Inferior parietal cortex (tissue), 1 donor: Measurements from ENCODE around the gene NLN.
A peak's percentile ranks its signal among the peaks of the same experiment; 100 is the strongest.
"Not testable (repeated sequence)": the region's sequence is repeated elsewhere in the genome, so short reads cannot be mapped to it uniquely, and the experiment has no call there.

Source experiments
- DNase-seq: peaks from one replicate; pipeline ENCODE4 v3.0.0-alpha.2; 2016; ENCODE audit errors: extremely low spot score

Gene NLN

GRCh38 chr5:65832152-65832551 lies 110.1 kb downstream of the NLN start:
- no peak for DNase-seq

DNA sequence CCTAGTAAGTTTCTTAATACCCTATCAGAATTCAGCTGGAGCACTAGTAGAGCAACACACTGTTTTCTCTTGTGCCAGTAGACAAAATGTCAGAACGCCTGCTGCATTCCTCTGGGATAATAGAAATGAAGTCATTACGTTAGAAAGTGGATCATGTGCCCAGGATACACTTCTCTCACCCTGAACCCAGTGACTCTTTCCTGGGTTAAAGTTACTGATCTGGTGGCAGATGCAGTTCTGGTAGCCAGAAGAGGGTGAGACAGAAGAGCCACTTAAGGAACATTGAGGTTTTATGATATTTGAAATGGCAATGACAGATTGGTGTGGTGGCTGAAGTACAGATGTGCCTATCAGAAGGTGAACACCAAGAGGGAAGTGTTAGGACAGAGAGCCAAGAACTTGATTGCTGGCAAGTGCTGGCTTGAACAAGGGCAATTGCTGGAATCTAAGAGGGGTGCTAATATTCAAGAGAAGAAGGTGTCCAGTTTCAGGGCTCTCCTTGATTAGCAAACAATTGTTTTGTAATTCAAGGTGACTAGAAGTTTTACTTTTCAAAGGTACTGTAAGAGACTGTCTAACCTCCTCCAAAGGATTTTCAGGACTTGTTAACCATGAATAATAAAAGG lies 110.7 kb downstream of the NLN start:
- DNase-seq = no peak

DNA sequence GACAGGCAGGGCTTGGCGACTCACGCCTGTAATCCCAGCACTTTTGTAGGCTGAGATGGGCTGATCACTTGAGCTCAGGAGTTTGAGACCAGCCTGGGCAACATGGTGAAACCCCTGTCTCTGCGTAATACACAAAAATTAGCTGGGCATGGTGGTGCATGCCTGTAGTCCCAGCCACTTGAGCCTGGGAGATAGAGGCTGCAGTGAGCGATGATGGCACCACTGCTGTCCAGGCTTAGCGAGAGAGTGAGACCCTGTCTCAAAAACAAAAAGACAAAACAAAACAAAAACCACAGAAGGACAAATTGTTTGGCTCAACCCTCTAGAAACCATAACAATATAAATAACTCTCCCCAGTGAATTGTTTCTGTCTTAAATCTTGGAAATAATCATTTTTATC lies 111.8 kb downstream of the NLN start:
- no peak for DNase-seq

GRCh38 chr5:65834306-65834705 lies 112.3 kb downstream of the NLN start:
- DNase-seq = peak; percentile 42

- peak; percentile 27 for DNase-seq
Observed at GRCh38 chr5:65835191-65835590, 113.2 kb downstream of the NLN start.

- no peak for DNase-seq
Observed at GRCh38 chr5:65837139-65837538, 115.1 kb downstream of the NLN start.

DNA sequence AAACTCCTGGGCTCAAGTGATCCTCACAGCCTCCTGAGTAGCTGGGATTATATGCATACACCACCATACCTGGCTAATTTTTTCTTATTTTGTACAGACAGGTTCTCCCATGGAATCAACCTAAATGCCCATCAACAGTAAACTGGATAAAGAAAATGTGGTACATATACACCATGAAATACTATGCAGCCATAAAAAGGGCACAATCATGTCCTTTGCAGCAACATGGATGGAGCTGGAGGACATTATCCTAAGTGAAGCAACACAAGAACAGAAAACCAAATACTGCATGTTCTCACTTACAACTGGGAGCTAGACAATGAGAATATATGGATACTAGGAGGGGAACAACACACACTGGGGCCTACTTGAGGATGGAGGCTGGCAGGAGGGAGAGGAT lies 117.2 kb downstream of the NLN start:
- not testable (repeated sequence) for DNase-seq

DNA sequence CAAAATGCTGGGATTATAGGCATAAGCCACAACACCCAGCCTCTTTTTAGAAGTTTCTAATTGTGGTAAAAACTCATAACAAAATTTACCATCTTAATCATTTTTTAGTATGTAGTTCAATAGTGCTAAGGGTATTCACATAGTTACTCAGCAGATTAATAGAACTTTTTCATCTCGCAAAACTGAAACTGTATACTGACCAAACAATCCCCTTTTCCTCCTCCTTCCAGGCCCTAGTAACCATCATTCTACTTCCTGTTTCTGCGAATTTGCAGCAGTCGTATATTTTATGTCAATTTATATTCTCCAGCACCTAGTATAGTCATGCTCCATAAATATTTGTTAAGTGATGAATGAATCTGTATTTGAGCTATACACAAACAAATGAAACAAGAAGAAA lies 118.1 kb downstream of the NLN start:
- DNase-seq = no peak

- DNase-seq = not testable (repeated sequence)
Observed at GRCh38 chr5:65844763-65845162, 122.8 kb downstream of the NLN start.

- DNase-seq = no peak
Observed at GRCh38 chr5:65846101-65846500, 124.1 kb downstream of the NLN start.

DNA sequence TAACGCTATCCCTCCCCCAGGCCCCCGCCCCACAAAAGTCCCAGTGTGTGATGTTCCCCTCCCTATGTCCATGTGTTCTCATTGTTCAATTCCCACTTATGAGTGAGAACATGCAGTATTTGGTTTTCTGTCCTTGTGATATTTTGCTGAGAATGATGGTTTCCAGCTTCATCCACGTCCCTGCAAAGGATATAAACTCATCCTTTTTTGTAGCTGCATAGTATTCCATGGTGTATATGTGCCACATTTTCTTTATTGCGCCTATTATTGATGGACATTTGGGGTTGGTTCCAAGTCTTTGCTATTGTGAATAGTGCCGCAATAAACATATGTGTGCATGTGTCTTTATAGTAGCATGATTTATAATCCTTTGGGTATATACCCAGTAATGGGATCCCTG lies 125.0 kb downstream of the NLN start:
- not testable (repeated sequence) for DNase-seq

GRCh38 chr5:65849918-65850317 lies 127.9 kb downstream of the NLN start:
- not testable (repeated sequence) for DNase-seq

GRCh38 chr5:65854925-65855324 lies 132.9 kb downstream of the NLN start:
- no peak for DNase-seq

DNA sequence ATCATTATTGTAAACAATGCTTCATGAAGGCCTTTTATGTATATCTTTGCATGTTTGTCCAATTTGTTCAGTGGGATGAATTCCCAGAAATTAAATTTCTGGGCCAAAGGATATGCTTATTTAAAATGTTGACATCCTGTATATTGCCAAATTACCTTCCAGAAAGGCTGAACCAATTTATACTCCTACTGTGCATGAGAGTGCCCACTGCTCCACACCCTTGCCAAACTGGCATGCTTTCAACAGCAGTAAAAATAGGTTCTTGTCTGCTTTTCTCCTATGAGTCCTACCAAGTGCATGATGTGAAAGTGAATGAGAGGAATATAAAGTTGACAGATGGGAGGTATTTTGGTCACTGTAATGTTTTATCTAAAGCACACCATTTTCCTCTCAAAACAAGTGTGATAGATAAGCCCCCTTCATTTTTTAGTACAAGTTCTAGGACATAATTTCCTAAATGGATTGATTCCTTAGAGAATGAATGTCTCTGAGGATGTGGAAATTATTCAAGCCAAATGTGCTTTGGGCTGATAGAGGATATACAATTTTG lies 133.8 kb downstream of the NLN start:
- DNase-seq = peak; percentile 30

DNA sequence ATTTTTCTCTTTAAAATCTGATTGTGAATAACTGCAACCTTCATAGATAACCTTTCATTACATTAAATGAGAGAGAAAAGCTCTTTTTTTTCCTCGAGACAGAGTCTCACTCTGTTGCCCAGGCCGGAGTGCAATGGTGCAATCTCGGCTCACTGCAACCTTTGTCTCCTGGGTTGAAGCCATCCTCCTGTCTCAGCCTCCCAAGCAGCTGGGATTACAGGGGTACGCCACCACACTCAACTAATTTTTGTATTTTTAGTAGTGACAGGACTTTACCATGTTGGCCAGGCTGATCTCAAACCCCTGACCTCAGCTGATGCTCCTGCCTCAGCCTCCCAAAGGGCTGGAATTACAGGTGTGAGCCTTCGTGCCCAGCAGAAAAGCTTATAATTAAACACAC lies 134.5 kb downstream of the NLN start:
- DNase-seq = no peak

GRCh38 chr5:65858316-65858715 lies 136.3 kb downstream of the NLN start:
- DNase-seq = no peak

GRCh38 chr5:65861830-65862241 lies 139.8 kb downstream of the NLN start:
- no peak for DNase-seq

- DNase-seq = no peak
Observed at GRCh38 chr5:65862384-65862783, 140.4 kb downstream of the NLN start.

GRCh38 chr5:65863747-65864146 lies 141.7 kb downstream of the NLN start:
- DNase-seq = no peak

DNA sequence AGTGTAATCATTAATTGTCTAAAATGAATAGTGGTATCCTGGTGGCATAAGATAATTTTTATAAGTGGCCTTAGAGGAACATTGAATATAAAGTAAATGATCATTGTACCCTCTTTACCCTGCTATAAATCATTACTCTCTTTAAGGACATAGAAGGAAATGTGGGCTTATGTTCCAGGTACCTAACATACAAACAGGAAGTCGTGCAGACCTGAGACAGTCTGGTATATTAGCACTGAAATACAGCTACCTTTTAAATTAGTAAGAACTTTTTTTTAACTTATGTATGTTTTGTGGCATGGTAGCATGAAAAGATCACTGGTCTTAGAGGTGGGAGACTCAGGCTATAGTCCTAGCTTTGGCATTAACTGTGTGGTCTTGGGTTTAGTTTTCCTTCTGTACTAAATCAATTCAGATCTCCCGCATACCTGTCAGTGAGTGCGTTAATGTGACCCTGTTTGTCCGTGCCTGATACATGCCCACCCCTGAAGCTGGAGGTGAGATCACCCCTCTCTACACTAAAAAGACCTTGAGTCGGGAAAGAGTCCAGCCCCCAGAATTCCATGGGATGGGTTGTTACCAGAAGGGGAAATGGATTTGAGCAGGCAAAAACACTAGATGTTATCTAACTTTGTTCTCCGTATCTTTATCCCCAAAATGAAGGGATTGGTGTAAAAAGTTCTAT lies 145.0 kb downstream of the NLN start:
- DNase-seq = no peak

GRCh38 chr5:65867542-65868195 lies 145.7 kb downstream of the NLN start:
- no peak for DNase-seq

DNA sequence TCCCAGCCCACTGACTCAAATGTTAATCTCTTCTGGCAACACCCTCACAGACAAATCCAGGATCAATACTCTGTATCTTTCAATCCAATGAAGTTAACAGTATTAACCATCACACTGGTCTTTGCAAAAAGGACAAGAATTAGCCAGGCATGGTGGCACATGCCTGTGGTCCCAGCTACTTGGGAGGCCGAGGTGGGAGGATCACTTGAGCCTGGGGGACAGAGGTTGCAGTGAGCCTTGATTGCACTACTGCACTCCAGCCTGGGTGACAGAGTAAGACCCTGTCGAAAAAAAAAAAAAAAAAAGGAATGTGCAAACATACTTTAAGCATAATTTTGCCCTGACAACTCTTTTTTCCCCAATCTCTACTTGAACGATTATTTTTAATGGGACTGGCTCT lies 146.5 kb downstream of the NLN start:
- DNase-seq = no peak

DNA sequence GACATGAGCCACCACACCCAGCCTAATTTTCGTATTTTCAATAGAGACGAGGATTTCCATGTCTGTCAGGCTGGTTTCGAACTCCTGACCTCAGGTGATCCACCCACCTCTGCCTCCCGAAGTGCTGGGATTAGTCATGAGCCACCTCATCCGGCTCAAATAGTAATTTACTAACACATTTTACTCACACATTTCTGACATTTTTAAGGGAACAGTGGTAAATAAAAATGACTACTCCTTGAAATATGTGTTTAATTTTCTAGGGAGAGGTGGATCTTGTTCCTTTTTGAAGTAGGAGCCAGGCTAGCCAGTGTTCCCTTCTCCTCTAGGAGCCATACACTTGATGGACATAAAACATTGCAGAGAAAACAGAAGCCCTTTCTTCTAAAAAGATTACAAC lies 149.2 kb downstream of the NLN start:
- DNase-seq = no peak
